Measurements from ENCODE around the gene SMC1B. TPM values are rescaled to one million over a fixed set of nuclear protein-coding genes. Genes with fewer than 3 reads are reported as not detected.

The SMC1B gene
- total RNA-seq, 1 donor from 2014 or later: not detected

GRCh38 chr22:45323695-45324094 is 89.7 kb downstream of the SMC1B start:
- H3K4me1 Mint-ChIP-seq (ENCODE audit: low read depth): no peaks in the 10 kb centered on the region
- DNase-seq (ENCODE audit: low spot score, unreplicated experiment): no peak
- H3K4me3 Mint-ChIP-seq (ENCODE audit: low read depth): no peak overlapping the region
- H3K9me3 Mint-ChIP-seq (ENCODE audit: low read depth): no peaks in the 10 kb centered on the region
- no peak overlapping the region for H3K27ac Mint-ChIP-seq
- TF ChIP-seq CTCF (IDR thresholded peaks at IDR 0.05; ENCODE audit: unreplicated experiment): no peak
- H3K27me3 Mint-ChIP-seq: no peaks in the 10 kb centered on the region
- H3K36me3 Mint-ChIP-seq (ENCODE audit: insufficient read depth): peaks cover 12% of the 10 kb centered on the region

GRCh38 chr22:45322873-45323525 is 90.4 kb downstream of the SMC1B start:
- TF ChIP-seq CTCF (IDR thresholded peaks at IDR 0.05; ENCODE audit: unreplicated experiment): no peak
- Mint-ChIP-seq H3K27ac (no peak overlapping the region), H3K4me3 (ENCODE audit: low read depth) (no peak overlapping the region), H3K9me3 (ENCODE audit: low read depth) (no peaks in the 10 kb centered on the region), H3K4me1 (ENCODE audit: low read depth) (peaks cover 3% of the 10 kb centered on the region), H3K36me3 (ENCODE audit: insufficient read depth) (peaks cover 12% of the 10 kb centered on the region), H3K27me3 (no peaks in the 10 kb centered on the region)
- no peak for DNase-seq (ENCODE audit: low spot score, unreplicated experiment)

- peaks cover 10% of the 10 kb centered on the region for H3K36me3 Mint-ChIP-seq (ENCODE audit: insufficient read depth)
- no peak overlapping the region for H3K27ac Mint-ChIP-seq
- peaks cover 6% of the 10 kb centered on the region for H3K4me1 Mint-ChIP-seq (ENCODE audit: low read depth)
- DNase-seq (ENCODE audit: low spot score, unreplicated experiment): no peak
- H3K9me3 Mint-ChIP-seq (ENCODE audit: low read depth): no peaks in the 10 kb centered on the region
- H3K4me3 Mint-ChIP-seq (ENCODE audit: low read depth): no peak overlapping the region
- no peaks in the 10 kb centered on the region for H3K27me3 Mint-ChIP-seq
- no peak for TF ChIP-seq CTCF (IDR thresholded peaks at IDR 0.05; ENCODE audit: unreplicated experiment)
Measured at GRCh38 chr22:45321827-45322226, 91.6 kb downstream of the SMC1B start.

- peaks cover 10% of the 10 kb centered on the region for H3K36me3 Mint-ChIP-seq (ENCODE audit: insufficient read depth)
- H3K4me1 Mint-ChIP-seq (ENCODE audit: low read depth): peaks cover 9% of the 10 kb centered on the region
- no peak for TF ChIP-seq CTCF (IDR thresholded peaks at IDR 0.05; ENCODE audit: unreplicated experiment)
- no peaks in the 10 kb centered on the region for H3K9me3 Mint-ChIP-seq (ENCODE audit: low read depth)
- DNase-seq (ENCODE audit: low spot score, unreplicated experiment): no peak
- H3K27me3 Mint-ChIP-seq: no peaks in the 10 kb centered on the region
- H3K27ac Mint-ChIP-seq: no peak overlapping the region
- no peak overlapping the region for H3K4me3 Mint-ChIP-seq (ENCODE audit: low read depth)
Measured at GRCh38 chr22:45320357-45320976, 92.9 kb downstream of the SMC1B start.

GRCh38 chr22:45319324-45319685 is 94.1 kb downstream of the SMC1B start:
- no peak for TF ChIP-seq CTCF (IDR thresholded peaks at IDR 0.05; ENCODE audit: unreplicated experiment)
- Mint-ChIP-seq H3K27me3 (no peaks in the 10 kb centered on the region), H3K36me3 (ENCODE audit: insufficient read depth) (peaks cover 10% of the 10 kb centered on the region), H3K4me1 (ENCODE audit: low read depth) (peaks cover 15% of the 10 kb centered on the region), H3K27ac (no peak overlapping the region), H3K4me3 (ENCODE audit: low read depth) (no peak overlapping the region), H3K9me3 (ENCODE audit: low read depth) (no peaks in the 10 kb centered on the region)
- no peak for DNase-seq (ENCODE audit: low spot score, unreplicated experiment)
